Cardiac fibroblast (primary cell): ENCODE measurements around the gene FRZB.

Experiments
- DNase-seq, 2 donors: peaks; one replicate each; pipeline versions ENCODE4 v3.0.0 to v3.0.0-alpha.2; 2010; ENCODE audit warnings: low read depth in 2 of 2
- H3K4me3 ChIP-seq, 2 donors: replicated peaks in 1 of 2; 1 replicate in 1 of 2; 2 replicates in 1 of 2; pipeline ENCODE4 v1.5.1; 2011; ENCODE audit warnings: low read depth in 2 of 2, low read length in 2 of 2, mild to moderate bottlenecking in 2 of 2, moderate library complexity in 1 of 2
- TF ChIP-seq, protein P1 (sequence below): IDR thresholded peaks from one replicate; pipeline ENCODE4 v1.5.1; 2011; ENCODE audit warnings: low read depth, mild to moderate bottlenecking, low read length, inconsistent platforms

The FRZB gene

DNA sequence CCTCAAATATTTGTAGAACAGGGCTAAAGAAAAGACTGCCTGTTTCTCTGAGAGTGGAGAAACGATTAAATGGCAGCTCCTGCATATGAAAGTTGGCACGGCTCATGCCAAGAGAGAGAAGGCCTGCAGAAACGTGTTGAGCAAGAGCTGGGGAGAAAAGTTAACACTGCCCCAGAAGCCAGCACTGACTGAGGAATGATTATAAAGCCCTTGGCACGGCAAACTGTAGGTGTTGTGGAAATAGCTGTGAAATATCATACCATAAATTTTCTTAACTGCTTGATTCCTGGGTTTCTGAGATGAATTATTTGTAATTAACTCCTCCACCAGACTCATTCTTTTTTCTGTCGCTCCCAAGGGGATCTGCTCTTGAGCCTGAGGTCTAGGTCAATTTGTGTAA is 4.3 kb downstream of the FRZB start:
- TF ChIP-seq, protein P1, sequence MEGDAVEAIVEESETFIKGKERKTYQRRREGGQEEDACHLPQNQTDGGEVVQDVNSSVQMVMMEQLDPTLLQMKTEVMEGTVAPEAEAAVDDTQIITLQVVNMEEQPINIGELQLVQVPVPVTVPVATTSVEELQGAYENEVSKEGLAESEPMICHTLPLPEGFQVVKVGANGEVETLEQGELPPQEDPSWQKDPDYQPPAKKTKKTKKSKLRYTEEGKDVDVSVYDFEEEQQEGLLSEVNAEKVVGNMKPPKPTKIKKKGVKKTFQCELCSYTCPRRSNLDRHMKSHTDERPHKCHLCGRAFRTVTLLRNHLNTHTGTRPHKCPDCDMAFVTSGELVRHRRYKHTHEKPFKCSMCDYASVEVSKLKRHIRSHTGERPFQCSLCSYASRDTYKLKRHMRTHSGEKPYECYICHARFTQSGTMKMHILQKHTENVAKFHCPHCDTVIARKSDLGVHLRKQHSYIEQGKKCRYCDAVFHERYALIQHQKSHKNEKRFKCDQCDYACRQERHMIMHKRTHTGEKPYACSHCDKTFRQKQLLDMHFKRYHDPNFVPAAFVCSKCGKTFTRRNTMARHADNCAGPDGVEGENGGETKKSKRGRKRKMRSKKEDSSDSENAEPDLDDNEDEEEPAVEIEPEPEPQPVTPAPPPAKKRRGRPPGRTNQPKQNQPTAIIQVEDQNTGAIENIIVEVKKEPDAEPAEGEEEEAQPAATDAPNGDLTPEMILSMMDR: no peak
- H3K4me3 ChIP-seq: no peak overlapping the region
- peak in 1 of 2 donors; percentile 19 for DNase-seq

DNA sequence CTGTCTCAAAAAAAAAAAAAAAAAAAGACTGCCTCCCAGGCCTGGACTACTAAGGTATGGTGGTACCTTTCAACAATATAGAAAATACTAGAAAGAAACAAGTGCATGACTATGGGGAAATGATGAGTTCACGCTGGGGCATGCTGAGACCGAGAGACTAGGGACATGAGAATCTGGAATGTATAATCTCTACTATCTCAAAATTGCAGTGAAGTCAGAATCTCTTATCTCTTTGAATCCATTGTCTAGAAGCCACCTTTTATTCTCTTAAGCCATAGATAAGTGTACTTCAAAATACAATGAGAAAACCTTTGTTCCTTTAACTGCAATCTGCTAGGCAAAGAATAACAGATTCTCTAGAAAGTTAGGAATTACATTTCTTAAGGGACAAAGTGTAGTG is 5.6 kb downstream of the FRZB start:
- TF ChIP-seq, protein P1: no peak
- no peak for DNase-seq
- no peak overlapping the region for H3K4me3 ChIP-seq

DNA sequence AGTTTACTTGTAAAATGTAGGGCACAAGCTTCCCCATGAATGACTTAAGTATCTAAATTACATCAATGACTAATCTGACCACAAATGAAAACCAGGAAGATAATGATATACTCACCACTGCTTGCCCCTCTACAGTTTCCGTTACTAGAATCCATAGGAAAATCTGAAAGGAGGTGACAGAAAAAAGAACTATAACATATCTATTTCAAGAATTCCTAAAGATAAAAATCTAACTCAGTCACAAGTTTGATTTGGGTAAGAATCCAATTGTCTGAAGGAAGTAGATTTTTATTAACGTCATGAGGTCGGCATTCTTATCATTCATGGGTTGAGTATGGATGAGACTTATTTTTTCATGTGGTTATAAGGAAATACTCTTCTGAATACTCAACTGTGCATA is 7.8 kb downstream of the FRZB start:
- H3K4me3 ChIP-seq: no peak overlapping the region
- TF ChIP-seq, protein P1: no peak
- DNase-seq: no peak

DNA sequence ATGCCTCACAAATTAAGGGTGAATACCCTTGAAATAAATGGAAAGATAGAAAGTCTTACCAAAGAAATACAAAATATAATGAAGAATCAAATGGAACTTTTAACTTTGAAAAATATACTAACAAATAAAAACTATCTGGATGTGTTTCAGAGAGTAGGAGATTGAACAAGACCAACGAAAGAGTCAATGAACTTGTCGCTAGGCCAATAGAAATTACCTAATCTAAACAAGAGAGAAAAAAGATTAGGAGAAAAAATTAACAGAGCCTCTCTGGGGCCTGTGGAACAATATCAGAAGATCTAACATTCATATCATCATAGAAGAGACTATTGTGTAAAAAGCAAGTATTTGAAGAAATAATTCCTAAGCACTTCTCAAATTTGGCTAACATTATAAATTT is 11.1 kb downstream of the FRZB start:
- TF ChIP-seq, protein P1: no peak
- DNase-seq: no peak
- no peak overlapping the region for H3K4me3 ChIP-seq

DNA sequence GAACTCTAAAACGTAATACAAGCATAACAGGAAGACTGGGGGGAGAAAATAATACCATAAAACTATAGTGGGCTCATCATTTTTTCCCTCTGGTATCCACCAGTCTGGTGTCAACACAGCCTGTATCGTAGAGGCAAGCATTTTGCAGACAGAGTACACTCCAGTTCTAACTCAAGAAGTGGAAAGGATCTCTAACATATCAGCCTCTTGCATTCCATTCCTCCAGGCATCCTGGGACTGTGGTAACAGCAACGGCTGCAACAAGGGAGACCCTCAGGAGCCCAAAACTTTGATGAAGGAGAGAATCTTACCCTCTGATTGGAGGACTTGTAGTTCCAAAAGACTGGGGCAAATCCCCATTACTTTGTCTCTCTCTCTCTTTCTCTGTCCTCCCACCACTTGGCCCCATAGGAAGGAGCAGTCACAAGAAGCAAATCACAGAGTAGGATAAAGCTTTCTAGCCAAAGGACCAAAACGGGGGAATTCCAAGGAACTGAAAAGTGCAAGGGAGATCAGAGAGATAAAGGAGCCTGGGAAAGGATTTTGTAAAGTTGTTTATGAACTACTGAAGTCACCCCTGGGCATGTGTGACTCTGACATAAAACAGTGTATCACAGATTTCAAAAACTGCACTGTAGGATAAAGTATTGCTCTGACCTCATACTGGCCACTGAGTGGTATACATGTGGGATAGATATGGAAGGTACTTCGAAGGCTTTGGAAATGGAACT is 11.9 kb downstream of the FRZB start:
- DNase-seq: peak in 1 of 2 donors; percentile 10
- H3K4me3 ChIP-seq: no peak overlapping the region
- TF ChIP-seq, protein P1: no peak

DNA sequence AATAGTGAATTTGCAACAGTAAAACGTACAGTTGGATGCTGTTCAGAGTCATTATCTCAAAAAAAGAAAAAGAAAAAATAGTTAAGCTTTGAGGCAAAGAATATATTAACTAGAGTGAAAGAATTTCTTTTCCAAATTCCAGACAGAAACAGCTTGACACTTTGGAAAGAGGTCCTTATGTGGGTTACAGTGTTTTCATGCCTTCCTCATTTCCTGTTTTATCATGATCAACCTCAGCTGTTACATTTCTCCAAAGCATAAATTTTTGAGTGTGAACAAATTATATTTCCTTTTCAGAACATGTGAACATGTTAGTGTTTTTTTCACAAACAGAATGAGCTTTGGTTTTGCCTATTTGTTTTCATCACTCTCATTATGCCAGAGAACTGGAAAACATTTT is 13.6 kb downstream of the FRZB start:
- TF ChIP-seq, protein P1: no peak
- peak in 1 of 2 donors; percentile 16 for DNase-seq
- no peak overlapping the region for H3K4me3 ChIP-seq

DNA sequence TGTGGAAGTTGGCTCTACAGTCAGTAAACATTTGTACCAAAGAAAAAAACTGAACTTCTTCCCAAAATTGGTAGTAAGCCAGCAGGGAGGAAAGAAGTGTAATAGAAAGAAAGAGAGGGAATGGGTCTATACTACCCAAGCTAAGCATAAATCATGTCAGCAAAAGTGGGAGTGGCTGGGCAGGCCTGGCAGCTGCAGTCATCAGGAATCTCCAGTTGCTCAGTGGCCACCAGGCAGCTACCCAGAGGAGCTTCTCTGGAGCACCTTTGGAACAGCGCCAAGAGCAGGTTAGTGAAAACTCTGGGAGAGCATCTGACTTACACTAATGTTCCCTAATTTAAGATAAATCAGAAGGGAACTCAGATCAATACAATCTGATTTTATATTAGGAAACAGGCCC is 14.3 kb downstream of the FRZB start:
- TF ChIP-seq, protein P1: no peak
- no peak overlapping the region for H3K4me3 ChIP-seq
- DNase-seq: no peak
